Vagina (tissue), 2 donors: ENCODE results near the gene LIPG.

Experiments
- POLR2A ChIP-seq, 2 donors: fragments of 450-650 bp; IDR thresholded peaks; one replicate each; pipeline ENCODE4 v1.6.1; 2017; ENCODE audit warnings: antibody characterized with exemption in 2 of 2, mild to moderate bottlenecking in 2 of 2, moderate library complexity in 2 of 2
- POLR2AphosphoS5 ChIP-seq, 2 donors: sonication (generic); formaldehyde crosslinking; IDR thresholded peaks; one replicate each; pipeline ENCODE4 v1.9.0; 2017; ENCODE audit warnings: antibody characterized with exemption in 2 of 2, mild to moderate bottlenecking in 2 of 2, low read depth in 1 of 2; ENCODE audit not compliant: insufficient read depth in 1 of 2
- TF ChIP-seq, protein P1 (sequence below), 3 experiments: fragments of 450-650 bp in 2 of 3; fragments of 200-600 bp in 1 of 3; sonication (generic) in 1 of 3; IDR thresholded peaks; one replicate each; pipeline ENCODE4 v1.5.1; 2017 to 2019; ENCODE audit warnings: antibody characterized with exemption in 3 of 3, mild to moderate bottlenecking in 2 of 3, moderate library complexity in 2 of 3

DNA sequence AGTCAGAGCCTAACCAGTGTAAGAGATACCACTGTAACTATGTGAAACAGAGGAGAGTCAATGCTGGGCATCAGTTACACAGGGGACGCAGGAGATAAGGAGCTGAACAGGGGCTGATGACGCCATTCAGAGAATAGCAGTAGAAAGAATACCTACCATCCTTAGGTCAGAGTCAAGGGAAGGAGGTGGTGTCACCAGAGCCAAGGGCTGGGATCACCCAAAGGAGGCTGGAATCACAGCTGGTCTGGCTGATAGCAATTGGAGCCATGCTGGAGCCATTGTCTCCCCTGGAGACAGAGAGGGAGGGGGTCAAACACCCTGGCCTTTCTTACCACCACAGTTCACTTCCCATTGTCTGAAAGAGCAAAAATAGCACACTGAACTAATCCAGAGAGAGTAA is 37.5 kb upstream of the LIPG start:
- TF ChIP-seq, protein P1, sequence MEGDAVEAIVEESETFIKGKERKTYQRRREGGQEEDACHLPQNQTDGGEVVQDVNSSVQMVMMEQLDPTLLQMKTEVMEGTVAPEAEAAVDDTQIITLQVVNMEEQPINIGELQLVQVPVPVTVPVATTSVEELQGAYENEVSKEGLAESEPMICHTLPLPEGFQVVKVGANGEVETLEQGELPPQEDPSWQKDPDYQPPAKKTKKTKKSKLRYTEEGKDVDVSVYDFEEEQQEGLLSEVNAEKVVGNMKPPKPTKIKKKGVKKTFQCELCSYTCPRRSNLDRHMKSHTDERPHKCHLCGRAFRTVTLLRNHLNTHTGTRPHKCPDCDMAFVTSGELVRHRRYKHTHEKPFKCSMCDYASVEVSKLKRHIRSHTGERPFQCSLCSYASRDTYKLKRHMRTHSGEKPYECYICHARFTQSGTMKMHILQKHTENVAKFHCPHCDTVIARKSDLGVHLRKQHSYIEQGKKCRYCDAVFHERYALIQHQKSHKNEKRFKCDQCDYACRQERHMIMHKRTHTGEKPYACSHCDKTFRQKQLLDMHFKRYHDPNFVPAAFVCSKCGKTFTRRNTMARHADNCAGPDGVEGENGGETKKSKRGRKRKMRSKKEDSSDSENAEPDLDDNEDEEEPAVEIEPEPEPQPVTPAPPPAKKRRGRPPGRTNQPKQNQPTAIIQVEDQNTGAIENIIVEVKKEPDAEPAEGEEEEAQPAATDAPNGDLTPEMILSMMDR (IDR thresholded peaks at IDR 0.05) = no peak
- TF ChIP-seq POLR2AphosphoS5 (IDR thresholded peaks at IDR 0.05; ENCODE audit: insufficient read depth in 1 of 2, low read depth in 1 of 2) (no peak), POLR2A (IDR thresholded peaks at IDR 0.05) (no peak)
